Adrenal gland (tissue), 5 donors: Measurements from ENCODE around the gene BRSK2.

Experiments used
- POLR2A ChIP-seq, 2 donors: fragments of 450-650 bp; IDR thresholded peaks; one replicate each; pipeline ENCODE4 v1.6.1; 2017; ENCODE audit warnings: antibody characterized with exemption in 2 of 2, mild to moderate bottlenecking in 2 of 2, moderate library complexity in 1 of 2
- TF ChIP-seq, protein P1 (sequence below), 6 experiments: fragments of 450-650 bp in 4 of 6; fragments of 200-600 bp in 2 of 6; sonication (generic) in 1 of 6; IDR thresholded peaks; 1 replicate in 5 of 6; 2 replicates in 1 of 6; pipeline versions ENCODE4 v1.5.1 to v1.8.0; 2016 to 2021; ENCODE audit warnings: antibody characterized with exemption in 6 of 6, mild to moderate bottlenecking in 2 of 6, moderate library complexity in 1 of 6
- donor health status: DM: no; HTN: no; CAD: no.

DNA sequence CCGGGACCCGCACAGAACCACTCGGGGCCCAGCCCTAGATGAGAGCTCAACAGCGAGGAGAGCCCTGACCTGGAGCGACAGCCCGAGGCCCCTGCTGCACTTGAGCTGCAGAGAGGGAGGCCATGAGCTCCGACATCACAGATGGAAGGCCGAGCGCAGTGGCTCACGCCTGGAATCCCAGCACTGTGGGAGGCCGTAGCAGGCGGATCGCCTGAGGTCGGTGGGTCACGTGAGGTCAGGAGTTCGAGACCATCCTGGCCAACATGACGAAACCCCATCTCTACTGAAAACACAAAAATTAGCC, 13.8 kb upstream of the BRSK2 start:
- TF ChIP-seq, protein P1, sequence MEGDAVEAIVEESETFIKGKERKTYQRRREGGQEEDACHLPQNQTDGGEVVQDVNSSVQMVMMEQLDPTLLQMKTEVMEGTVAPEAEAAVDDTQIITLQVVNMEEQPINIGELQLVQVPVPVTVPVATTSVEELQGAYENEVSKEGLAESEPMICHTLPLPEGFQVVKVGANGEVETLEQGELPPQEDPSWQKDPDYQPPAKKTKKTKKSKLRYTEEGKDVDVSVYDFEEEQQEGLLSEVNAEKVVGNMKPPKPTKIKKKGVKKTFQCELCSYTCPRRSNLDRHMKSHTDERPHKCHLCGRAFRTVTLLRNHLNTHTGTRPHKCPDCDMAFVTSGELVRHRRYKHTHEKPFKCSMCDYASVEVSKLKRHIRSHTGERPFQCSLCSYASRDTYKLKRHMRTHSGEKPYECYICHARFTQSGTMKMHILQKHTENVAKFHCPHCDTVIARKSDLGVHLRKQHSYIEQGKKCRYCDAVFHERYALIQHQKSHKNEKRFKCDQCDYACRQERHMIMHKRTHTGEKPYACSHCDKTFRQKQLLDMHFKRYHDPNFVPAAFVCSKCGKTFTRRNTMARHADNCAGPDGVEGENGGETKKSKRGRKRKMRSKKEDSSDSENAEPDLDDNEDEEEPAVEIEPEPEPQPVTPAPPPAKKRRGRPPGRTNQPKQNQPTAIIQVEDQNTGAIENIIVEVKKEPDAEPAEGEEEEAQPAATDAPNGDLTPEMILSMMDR (IDR thresholded peaks at IDR 0.05): no peak
- no peak for TF ChIP-seq POLR2A (IDR thresholded peaks at IDR 0.05)
